ENCODE measurements around the gene DCLRE1B. TPM values are rescaled to one million over a fixed set of nuclear protein-coding genes. Genes with fewer than 3 reads are reported as not detected.
A peak's percentile ranks its signal among the peaks of the same experiment; 100 is the strongest.

The DCLRE1B gene
- total and polyA plus RNA-seq, 11 donors: 0.38 to 6.0 (median 2.2) TPM

DNA sequence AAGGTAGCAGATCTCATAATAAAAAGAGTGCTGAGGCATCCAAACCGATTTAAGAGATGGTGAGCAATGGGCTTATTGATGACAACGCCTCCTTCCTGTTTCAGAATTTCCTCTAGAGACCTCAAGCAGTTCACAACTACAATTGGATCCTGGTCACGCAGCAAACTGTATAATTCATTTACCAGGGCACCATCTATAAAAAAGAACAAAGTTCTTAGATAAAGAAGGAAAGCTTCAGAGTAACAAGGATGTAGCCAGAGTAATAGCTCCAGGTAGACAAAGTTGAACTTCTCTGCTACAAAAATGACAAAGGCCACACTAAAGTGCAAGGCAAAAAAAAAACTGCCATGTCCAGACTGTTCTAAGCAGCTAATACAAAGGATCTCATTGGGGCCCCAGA, 3.9 kb upstream of the DCLRE1B start:
- ATAC-seq (no peak), DNase-seq (no peak)
- WGBS, 4 donors: 77 to 85% (median 82%) methylated on average over 3 of the region's 3 CpGs
- Histone ChIP-seq H3K9me3 (no peaks in the 10 kb centered on the region), H3K36me3 (peaks cover 0 to 65% (median 53%) of the 10 kb centered on the region in 9 donors), H3K4me3 (no peak overlapping the region), H3K27me3 (no peaks in the 10 kb centered on the region), H3K27ac (no peak overlapping the region), H3K4me1 (peaks cover 0 to 37% (median 18%) of the 10 kb centered on the region in 12 donors)
- TF ChIP-seq, protein P1, sequence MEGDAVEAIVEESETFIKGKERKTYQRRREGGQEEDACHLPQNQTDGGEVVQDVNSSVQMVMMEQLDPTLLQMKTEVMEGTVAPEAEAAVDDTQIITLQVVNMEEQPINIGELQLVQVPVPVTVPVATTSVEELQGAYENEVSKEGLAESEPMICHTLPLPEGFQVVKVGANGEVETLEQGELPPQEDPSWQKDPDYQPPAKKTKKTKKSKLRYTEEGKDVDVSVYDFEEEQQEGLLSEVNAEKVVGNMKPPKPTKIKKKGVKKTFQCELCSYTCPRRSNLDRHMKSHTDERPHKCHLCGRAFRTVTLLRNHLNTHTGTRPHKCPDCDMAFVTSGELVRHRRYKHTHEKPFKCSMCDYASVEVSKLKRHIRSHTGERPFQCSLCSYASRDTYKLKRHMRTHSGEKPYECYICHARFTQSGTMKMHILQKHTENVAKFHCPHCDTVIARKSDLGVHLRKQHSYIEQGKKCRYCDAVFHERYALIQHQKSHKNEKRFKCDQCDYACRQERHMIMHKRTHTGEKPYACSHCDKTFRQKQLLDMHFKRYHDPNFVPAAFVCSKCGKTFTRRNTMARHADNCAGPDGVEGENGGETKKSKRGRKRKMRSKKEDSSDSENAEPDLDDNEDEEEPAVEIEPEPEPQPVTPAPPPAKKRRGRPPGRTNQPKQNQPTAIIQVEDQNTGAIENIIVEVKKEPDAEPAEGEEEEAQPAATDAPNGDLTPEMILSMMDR (IDR thresholded peaks at IDR 0.05): no peak
- no peak for TF ChIP-seq POLR2A (IDR thresholded peaks at IDR 0.05)
- intact Hi-C loops (cut with DNase I): loop anchor here in 6 of 10 donors (5.0 to 10.0 kb wide), 6 partner anchors 64 to 756 kb away; partner anchors contain the start of genes PHTF1 (in 2 of the 6) and RSBN1 (in 2 of the 6)

DNA sequence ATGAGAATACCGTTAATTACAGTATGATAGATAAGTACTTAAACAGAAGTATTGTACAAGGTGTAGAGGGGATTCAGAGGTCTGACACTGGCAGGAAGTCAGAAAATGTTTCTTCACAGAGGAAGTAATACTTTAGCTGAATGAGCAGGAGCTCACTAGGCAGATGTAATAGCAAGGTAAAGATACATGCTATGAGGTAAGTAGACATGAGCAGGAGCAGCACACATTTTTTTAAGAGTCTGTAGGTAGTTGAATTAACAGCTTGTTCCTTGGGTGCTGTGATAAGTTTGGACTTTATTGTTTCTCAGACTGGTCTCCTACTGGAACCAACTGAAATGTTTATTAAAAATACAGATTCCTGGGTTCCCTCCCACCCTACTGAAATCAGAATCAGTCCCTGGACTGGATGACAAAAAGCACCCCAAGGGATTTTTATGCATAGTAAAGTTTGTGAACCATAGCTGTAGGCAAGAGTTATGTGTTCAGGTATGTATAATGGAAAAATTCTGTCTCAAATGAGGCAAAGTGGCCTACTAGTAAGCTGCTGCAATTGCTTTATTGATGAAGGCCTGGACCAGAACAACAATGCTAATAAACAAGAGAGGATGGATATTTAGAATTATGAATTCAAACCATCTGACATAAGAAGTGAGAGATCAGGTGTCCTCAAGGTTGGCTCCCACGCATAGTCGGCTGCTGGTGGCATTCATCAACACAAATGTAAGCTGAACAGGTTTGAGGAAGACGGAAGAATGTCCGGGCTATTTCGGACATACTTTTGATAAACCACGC, 1.4 kb upstream of the DCLRE1B start:
- TF ChIP-seq, protein P1 (IDR thresholded peaks at IDR 0.05): no peak
- TF ChIP-seq POLR2A (IDR thresholded peaks at IDR 0.05): no peak
- Histone ChIP-seq H3K27me3 (no peaks in the 10 kb centered on the region), H3K27ac (peak overlapping the region; percentile 59 to 97 (median 92)), H3K36me3 (peaks cover 0 to 55% (median 44%) of the 10 kb centered on the region in 9 donors), H3K4me1 (peaks cover 0 to 43% (median 19%) of the 10 kb centered on the region in 12 donors), H3K9me3 (no peaks in the 10 kb centered on the region), H3K4me3 (peak overlapping the region; percentile 63 to 94 (median 80))
- DNase-seq (no peak), ATAC-seq (no peak)
- WGBS, 4 donors: 12 to 16% (median 13%) methylated on average over 7 of the region's 7 CpGs
- intact Hi-C loops (cut with DNase I): loop anchor here in 8 of 10 donors (2.0 to 10.0 kb wide), 11 partner anchors 25 to 759 kb away; partner anchors contain the start of genes PHTF1 (in 3 of the 8), RSBN1 (in 3 of the 8) and HIPK1 (in 1 of the 8)

DNA sequence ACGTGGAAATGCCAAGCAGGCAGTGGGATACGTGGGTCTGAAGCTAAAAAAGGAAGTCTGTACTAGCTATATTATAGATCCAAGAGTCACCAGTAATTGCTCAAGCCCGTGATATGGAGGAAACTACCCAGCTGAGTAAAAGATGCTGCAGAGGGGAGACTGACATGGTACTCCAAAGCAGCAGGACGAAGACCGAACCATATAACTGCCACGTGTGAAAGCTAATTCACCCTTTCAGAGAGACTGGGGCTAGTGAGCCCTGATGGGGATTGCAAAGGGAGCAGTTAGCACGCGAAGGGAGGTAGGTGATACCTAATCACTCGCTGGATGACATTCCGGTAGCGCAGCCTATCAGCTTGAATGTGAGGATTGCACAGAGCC, 843 bp upstream of the DCLRE1B start:
- Histone ChIP-seq H3K4me3 (peak overlapping the region; percentile 63 to 94 (median 80)), H3K36me3 (peaks cover 0 to 53% (median 46%) of the 10 kb centered on the region in 9 donors), H3K4me1 (peaks cover 0 to 43% (median 19%) of the 10 kb centered on the region in 12 donors), H3K27me3 (no peaks in the 10 kb centered on the region), H3K27ac (peak overlapping the region; percentile 59 to 97 (median 92)), H3K9me3 (no peaks in the 10 kb centered on the region)
- intact Hi-C loops (cut with DNase I): loop anchor here in 8 of 10 donors (2.0 to 10.0 kb wide), 10 partner anchors 25 to 759 kb away; partner anchors contain the start of genes PHTF1 (in 3 of the 8), RSBN1 (in 3 of the 8) and HIPK1 (in 1 of the 8)
- 0% methylated on average over 9 to 11 of the region's 11 CpGs for WGBS, 4 donors
- no peak for DNase-seq
- no peak for ATAC-seq
- TF ChIP-seq, protein P1 (IDR thresholded peaks at IDR 0.05): no peak
- TF ChIP-seq POLR2A (IDR thresholded peaks at IDR 0.05): no peak

DNA sequence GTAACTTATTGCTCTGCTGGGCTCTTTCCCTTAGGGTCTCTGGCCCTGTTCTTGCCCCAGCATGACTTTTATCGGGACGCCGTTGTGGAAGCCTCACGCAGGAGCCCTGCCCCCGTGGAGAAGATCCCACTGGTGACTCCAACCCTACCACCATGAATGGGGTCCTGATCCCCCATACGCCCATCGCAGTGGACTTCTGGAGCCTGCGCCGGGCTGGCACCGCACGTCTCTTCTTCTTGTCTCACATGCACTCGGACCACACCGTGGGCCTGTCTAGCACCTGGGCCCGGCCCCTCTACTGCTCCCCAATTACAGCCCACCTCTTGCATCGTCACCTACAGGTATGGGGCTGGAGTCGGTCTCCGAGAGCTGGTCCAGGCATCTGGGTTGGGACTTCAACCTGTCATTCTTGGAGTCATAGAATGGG, 322 bp downstream of the DCLRE1B start:
- intact Hi-C loops (cut with DNase I): loop anchor here in 9 of 10 donors (1.0 to 10.0 kb wide), 8 partner anchors 23 to 761 kb away; partner anchors contain the start of genes HIPK1 (in 8 of the 9), PHTF1 (in 2 of the 9) and RSBN1 (in 1 of the 9)
- TF ChIP-seq, protein P1 (IDR thresholded peaks at IDR 0.05): peak in 1 of 12 donors; percentile 2
- no peak for TF ChIP-seq POLR2A (IDR thresholded peaks at IDR 0.05)
- H3K27ac ChIP-seq: peak overlapping the region in 11 of 12 donors; percentile 81 to 97 (median 93)
- peak overlapping the region; percentile 54 to 94 (median 80) for H3K4me3 ChIP-seq
- no peaks in the 10 kb centered on the region for H3K27me3 ChIP-seq
- H3K9me3 ChIP-seq: no peaks in the 10 kb centered on the region
- H3K36me3 ChIP-seq: peaks cover 0 to 53% (median 46%) of the 10 kb centered on the region in 9 donors
- ATAC-seq: peak in 1 of 4 donors; percentile 0
- 0 to 1% (median 0%) methylated on average over 17 of the region's 17 CpGs for WGBS, 4 donors
- peak in 2 of 5 donors; percentile 40 to 62 for DNase-seq
- H3K4me1 ChIP-seq: peaks cover 0 to 43% (median 19%) of the 10 kb centered on the region in 12 donors

Data from heart left ventricle (tissue), 16 donors.